RWPE2 (cell line): ENCODE data around the gene KLC3.

Experiments
- ATAC-seq: fragments of 200-7000 bp; cut with Tn5 transposase; 3 replicates; pipeline ENCODE4 v1.9.1; 2021; ENCODE audit warnings: low read depth
- DNase-seq: peaks from one replicate; pipeline ENCODE4 v3.0.0-alpha.2; 2020; ENCODE audit warnings: low spot score
- H3K27ac ChIP-seq: fragments of 450-650 bp; 2 replicates; pipeline ENCODE4 v1.5.1; 2017; ENCODE audit warnings: mild to moderate bottlenecking; ENCODE audit not compliant: poor library complexity, severe bottlenecking
- H3K27me3 ChIP-seq: fragments of 250-450 bp; sonication (Bioruptor Pico); 2 replicates; pipeline ENCODE4 v1.5.1; 2021; ENCODE audit warnings: mild to moderate bottlenecking, moderate library complexity; ENCODE audit not compliant: insufficient read depth, poor library complexity, severe bottlenecking
- H3K36me3 ChIP-seq: fragments of 250-450 bp; sonication (Bioruptor Pico); 2 replicates; pipeline ENCODE4 v1.5.1; 2020; ENCODE audit warnings: low read depth, mild to moderate bottlenecking, moderate library complexity
- H3K4me1 ChIP-seq: fragments of 250-450 bp; sonication (Bioruptor Pico); 2 replicates; pipeline ENCODE4 v1.5.1; 2021; ENCODE audit warnings: mild to moderate bottlenecking, moderate library complexity; ENCODE audit not compliant: insufficient read depth, poor library complexity, severe bottlenecking
- H3K4me3 ChIP-seq: fragments of 250-450 bp; sonication (Bioruptor Pico); 2 replicates; pipeline ENCODE4 v1.5.1; 2021; ENCODE audit warnings: mild to moderate bottlenecking, moderate library complexity; ENCODE audit not compliant: severe bottlenecking
- H3K9me3 ChIP-seq: fragments of 250-450 bp; sonication (Bioruptor Pico); 2 replicates; pipeline ENCODE4 v1.5.1; 2021; ENCODE audit warnings: mild to moderate bottlenecking, moderate library complexity; ENCODE audit not compliant: severe bottlenecking
- CTCF ChIP-seq: fragments of 450-650 bp; IDR thresholded peaks from one replicate; pipeline ENCODE4 v1.5.1; 2017; ENCODE audit warnings: mild to moderate bottlenecking, moderate library complexity; ENCODE audit not compliant: poor library complexity, severe bottlenecking

Gene KLC3

GRCh38 chr19:45322744-45323281 lies 17.7 kb upstream of the KLC3 start, which contains the start of gene CKM:
CKM (minus strand) TSS chr19:45322875; CDS start chr19:45319713, 3,162 bp downstream.
- no peaks in the 10 kb centered on the region for H3K4me1 ChIP-seq
- H3K27ac ChIP-seq, result no peak within 1 kb of the TSS
- H3K4me3 ChIP-seq, result no peak within 1 kb of the TSS
- no peaks in the 10 kb centered on the region for H3K27me3 ChIP-seq
- DNase-seq (no peak), ATAC-seq (no peak)
- no peaks in the 10 kb centered on the region for H3K36me3 ChIP-seq
- H3K9me3 ChIP-seq, result no peaks in the 10 kb centered on the region
- no peak for TF ChIP-seq CTCF

- no peaks in the 10 kb centered on the region for H3K4me1 ChIP-seq
- no peaks in the 10 kb centered on the region for H3K9me3 ChIP-seq
- no peaks in the 10 kb centered on the region for H3K27me3 ChIP-seq
- TF ChIP-seq CTCF, result no peak
- H3K4me3 ChIP-seq, result no peak overlapping the region
- DNase-seq, result no peak
- no peak overlapping the region for H3K27ac ChIP-seq
- no peak for ATAC-seq
- no peaks in the 10 kb centered on the region for H3K36me3 ChIP-seq
Observed at GRCh38 chr19:45323671-45324081, 16.9 kb upstream of the KLC3 start.

- H3K27ac ChIP-seq, result no peak overlapping the region
- no peak for DNase-seq
- H3K4me1 ChIP-seq, result no peaks in the 10 kb centered on the region
- ATAC-seq, result no peak
- H3K27me3 ChIP-seq, result no peaks in the 10 kb centered on the region
- H3K9me3 ChIP-seq, result no peaks in the 10 kb centered on the region
- no peak overlapping the region for H3K4me3 ChIP-seq
- no peaks in the 10 kb centered on the region for H3K36me3 ChIP-seq
- TF ChIP-seq CTCF, result no peak
Observed at GRCh38 chr19:45324349-45324907, 16.1 kb upstream of the KLC3 start.

GRCh38 chr19:45327404-45328143 lies 13.0 kb upstream of the KLC3 start:
- TF ChIP-seq CTCF, result no peak
- H3K27me3 ChIP-seq, result no peaks in the 10 kb centered on the region

GRCh38 chr19:45331411-45331810 lies 9.1 kb upstream of the KLC3 start:
- H3K4me3 ChIP-seq, result no peak overlapping the region
- H3K27ac ChIP-seq, result no peak overlapping the region
- H3K27me3 ChIP-seq, result no peaks in the 10 kb centered on the region
- no peak for TF ChIP-seq CTCF
- H3K36me3 ChIP-seq, result no peaks in the 10 kb centered on the region
- no peaks in the 10 kb centered on the region for H3K4me1 ChIP-seq
- H3K9me3 ChIP-seq, result no peaks in the 10 kb centered on the region
- ATAC-seq, result no peak
- no peak for DNase-seq

More at GRCh38 chr19:45327404-45328143, 13.0 kb upstream of the KLC3 start:
- Histone ChIP-seq H3K27ac (no peak overlapping the region), H3K4me3 (no peak overlapping the region), H3K4me1 (no peaks in the 10 kb centered on the region), H3K36me3 (no peaks in the 10 kb centered on the region), H3K9me3 (no peaks in the 10 kb centered on the region)
- ATAC-seq (no peak), DNase-seq (no peak)
